Activated CD4-positive, alpha-beta T cell treated with anti-CD3 and anti-CD28 coated beads, Interleukin-2, amount 50 U/mL, for 4 hours (primary cell): ENCODE results near the gene PFN2.
A peak's percentile ranks its signal among the peaks of the same experiment; 100 is the strongest.
"Not testable (repeated sequence)": the region's sequence is repeated elsewhere in the genome, so short reads cannot be mapped to it uniquely, and the experiment has no call there.

Experiments
- DNase-seq, 2 experiments: peaks; one replicate each; pipeline ENCODE4 v3.0.0-alpha.2; 2020

Gene PFN2

GRCh38 chr3:149967086-149967685 is 3.5 kb downstream of the PFN2 start:
- DNase-seq = no peak

GRCh38 chr3:149965278-149965677 is 5.4 kb downstream of the PFN2 start:
- DNase-seq = no peak

GRCh38 chr3:149964291-149964690 is 6.4 kb downstream of the PFN2 start:
- DNase-seq = no peak

GRCh38 chr3:149963485-149963884 is 7.2 kb downstream of the PFN2 start:
- DNase-seq = no peak

- DNase-seq = no peak
Observed at GRCh38 chr3:149959443-149959842, 11.3 kb downstream of the PFN2 start.

- DNase-seq = no peak
Observed at GRCh38 chr3:149958171-149958796, 12.4 kb downstream of the PFN2 start.

GRCh38 chr3:149957361-149958125 is 13.2 kb downstream of the PFN2 start:
- DNase-seq = no peak

GRCh38 chr3:149955449-149955848 is 15.2 kb downstream of the PFN2 start:
- no peak for DNase-seq

- no peak for DNase-seq
Observed at GRCh38 chr3:149954812-149955211, 15.9 kb downstream of the PFN2 start.

GRCh38 chr3:149949181-149949580 is 21.5 kb downstream of the PFN2 start:
- DNase-seq = no peak

- DNase-seq = no peak
Observed at GRCh38 chr3:149947231-149947630, 23.5 kb downstream of the PFN2 start.

- DNase-seq = not testable (repeated sequence)
Observed at GRCh38 chr3:149943966-149944365, 26.7 kb downstream of the PFN2 start.

GRCh38 chr3:149942409-149942808 is 28.3 kb downstream of the PFN2 start:
- no peak for DNase-seq

GRCh38 chr3:149941946-149942345 is 28.7 kb downstream of the PFN2 start:
- DNase-seq = no peak

GRCh38 chr3:149941186-149941585 is 29.5 kb downstream of the PFN2 start:
- DNase-seq = no peak

GRCh38 chr3:149938392-149939055 is 32.2 kb downstream of the PFN2 start:
- DNase-seq = not testable (repeated sequence)

- peak; percentile 28 to 29 for DNase-seq
Observed at GRCh38 chr3:149936812-149937230, 33.9 kb downstream of the PFN2 start.

- no peak for DNase-seq
Observed at GRCh38 chr3:149934524-149934923, 36.2 kb downstream of the PFN2 start.

GRCh38 chr3:149933858-149934257 is 36.8 kb downstream of the PFN2 start:
- DNase-seq = no peak

- no peak for DNase-seq
Observed at GRCh38 chr3:149933008-149933407, 37.7 kb downstream of the PFN2 start.

GRCh38 chr3:149920119-149920518 is 50.6 kb downstream of the PFN2 start:
- no peak for DNase-seq

- no peak for DNase-seq
Observed at GRCh38 chr3:149919509-149919908, 51.2 kb downstream of the PFN2 start.

- no peak for DNase-seq
Observed at GRCh38 chr3:149917124-149917667, 53.5 kb downstream of the PFN2 start.
